A549 treated with ZK216348 at 1 μM for 4 hours (cell line): Measurements from ENCODE around the gene ZFAND6. TPM values are rescaled to one million over a fixed set of nuclear protein-coding genes. Genes with fewer than 3 reads are reported as not detected.

ENCODE experiments used
- total RNA-seq: library from RNA; stranded (reverse); fragments of 200-300 nt; extraction: Qiagen RNA extraction; gene quantifications from 5 replicates; pipeline ENCODE4 v1.2.3, GENCODE V29; 2022; ENCODE audit warnings: low read depth

Gene ZFAND6
- total RNA-seq, result 92.0 to 113 TPM (median 99.0 TPM) in 5 replicates

GRCh38 chr15:80058851-80059785 lies at the start of gene ZFAND6:
TSS of gene ZFAND6 (plus strand) at chr15:80059676. CDS start at chr15:80120345, 60,669 bp downstream.

GRCh38 chr15:80152896-80153876 lies 93.7 kb downstream of the ZFAND6 start, which contains the start of gene FAH:
TSS of gene FAH (plus strand) at chr15:80152999. CDS start at chr15:80153055, 56 bp downstream.

Other genes with a start within 250 kb of the ZFAND6 start
- 76.8 to 95.5 TPM (median 81.4 TPM) in 5 replicates for gene MTHFS, start 162.7 kb upstream of the ZFAND6 start, total RNA-seq
- gene BCL2A1, start 88.5 kb upstream of the ZFAND6 start, total RNA-seq, result 10.0 to 22.2 TPM (median 11.4 TPM) in 5 replicates
- gene FAH, start 93.3 kb downstream of the ZFAND6 start, total RNA-seq, result 27.6 to 35.5 TPM (median 34.0 TPM) in 5 replicates
- not detected in 5 replicates for gene CTXND1, start 192.5 kb downstream of the ZFAND6 start, total RNA-seq